ENCODE measurements around the gene SLC35F2. TPM values are rescaled to one million over a fixed set of nuclear protein-coding genes. Genes with fewer than 3 reads are reported as not detected.
"Not testable (repeated sequence)": the region's sequence is repeated elsewhere in the genome, so short reads cannot be mapped to it uniquely, and the experiment has no call there.

Gene SLC35F2
- total RNA-seq = 10 to 100 TPM; 33.8 to 46.3 (median 42.4) TPM

DNA sequence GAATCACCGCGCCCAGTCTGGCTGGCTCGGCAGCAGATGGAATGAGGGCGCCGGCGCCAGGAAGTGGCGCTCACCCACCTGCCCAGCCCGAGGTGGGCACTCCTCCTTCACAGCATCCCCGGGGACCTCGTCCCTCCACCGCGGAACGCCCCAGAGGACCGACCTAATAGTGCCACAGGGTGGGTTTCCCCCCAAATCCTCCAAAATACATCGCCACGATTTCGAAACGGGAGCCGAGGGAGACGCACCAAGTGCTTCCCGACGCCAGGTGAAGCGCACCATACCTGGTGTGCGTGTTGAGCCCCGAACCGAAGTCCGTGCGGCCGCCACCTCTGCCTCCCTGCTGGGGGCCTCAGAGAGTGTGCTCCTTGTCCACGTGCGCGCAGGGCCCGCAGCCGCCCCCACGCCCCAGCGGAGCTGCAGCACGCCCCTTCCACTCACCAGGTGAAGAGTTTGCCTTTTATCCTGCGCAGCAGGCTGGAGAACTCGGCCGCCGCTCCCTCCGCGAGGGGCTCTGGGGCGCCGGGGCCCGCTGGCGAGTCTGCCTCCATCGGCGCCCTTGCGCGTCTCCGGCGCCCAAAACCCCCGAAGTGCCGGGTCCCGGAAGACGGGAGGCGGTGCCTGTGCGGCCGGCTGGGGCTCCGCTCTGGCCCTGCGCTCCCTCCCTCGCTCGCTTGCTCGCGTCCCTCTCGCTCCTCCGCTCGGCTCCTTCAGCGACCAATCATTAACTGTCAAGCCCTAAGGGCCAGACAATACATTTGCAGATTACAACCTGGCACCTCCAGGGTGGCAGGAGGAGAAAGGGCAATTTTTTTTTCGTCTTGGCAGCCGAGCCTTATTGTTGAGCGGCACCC, at the start of gene SLC35F2:
SLC35F2 (minus strand) TSS at position 571 of the 854 bp plus-strand sequence; CDS start at position 551, 20 bp downstream.
- H3K36me3 Mint-ChIP-seq (ENCODE audit: insufficient read depth) = peaks cover 7% of the 10 kb centered on the region
- no peaks in the 10 kb centered on the region for H3K27me3 Mint-ChIP-seq (ENCODE audit: low read depth)
- peak; percentile 62 for DNase-seq
- peak; percentile 88 to 91 for ATAC-seq
- H3K4me1 Mint-ChIP-seq (ENCODE audit: low read depth) = peaks cover 35% of the 10 kb centered on the region
- peak within 1 kb of the TSS; percentile 97 for H3K4me3 Mint-ChIP-seq
- no peaks in the 10 kb centered on the region for H3K9me3 Mint-ChIP-seq

GRCh38 chr11:107908211-107908610, 49.6 kb upstream of the SLC35F2 start:
- no peak for DNase-seq
- ATAC-seq = no peak

DNA sequence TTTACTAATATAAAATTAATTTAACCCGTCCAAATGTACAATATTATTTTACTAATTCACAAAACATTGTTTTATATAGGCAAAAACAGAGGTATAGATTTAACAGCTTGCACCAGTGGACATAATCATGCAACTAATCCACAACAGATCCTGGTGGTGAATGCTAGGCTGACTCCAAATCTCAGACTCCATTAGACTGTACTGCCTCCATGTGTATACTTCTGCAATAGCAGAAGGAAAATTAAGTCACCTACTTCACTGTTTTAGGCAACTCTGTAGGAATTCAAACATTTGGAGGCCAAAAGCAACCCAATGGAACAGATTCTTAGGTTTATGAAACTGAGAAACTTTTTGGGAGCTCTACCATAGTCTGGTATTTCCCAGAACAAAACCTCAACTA, 39.7 kb upstream of the SLC35F2 start:
- Mint-ChIP-seq H3K27me3 (ENCODE audit: low read depth) (peaks cover 10% of the 10 kb centered on the region), H3K9me3 (no peaks in the 10 kb centered on the region), H3K4me1 (ENCODE audit: low read depth) (no peaks in the 10 kb centered on the region), H3K36me3 (ENCODE audit: insufficient read depth) (no peaks in the 10 kb centered on the region), H3K4me3 (no peak overlapping the region)
- DNase-seq = no peak
- ATAC-seq = peak; percentile 55 to 62

More at GRCh38 chr11:107908211-107908610, 49.6 kb upstream of the SLC35F2 start:
- peaks cover 12% of the 10 kb centered on the region for H3K27me3 Mint-ChIP-seq (ENCODE audit: low read depth)
- no peak overlapping the region for H3K4me3 Mint-ChIP-seq
- no peaks in the 10 kb centered on the region for H3K4me1 Mint-ChIP-seq (ENCODE audit: low read depth)
- no peaks in the 10 kb centered on the region for H3K9me3 Mint-ChIP-seq
- no peaks in the 10 kb centered on the region for H3K36me3 Mint-ChIP-seq (ENCODE audit: insufficient read depth)

GRCh38 chr11:107882095-107882820, 23.7 kb upstream of the SLC35F2 start:
- H3K9me3 Mint-ChIP-seq = no peaks in the 10 kb centered on the region
- no peak for ATAC-seq
- no peaks in the 10 kb centered on the region for H3K4me1 Mint-ChIP-seq (ENCODE audit: low read depth)
- no peak overlapping the region for H3K4me3 Mint-ChIP-seq
- DNase-seq = no peak
- peaks cover 2% of the 10 kb centered on the region for H3K27me3 Mint-ChIP-seq (ENCODE audit: low read depth)
- no peaks in the 10 kb centered on the region for H3K36me3 Mint-ChIP-seq (ENCODE audit: insufficient read depth)

DNA sequence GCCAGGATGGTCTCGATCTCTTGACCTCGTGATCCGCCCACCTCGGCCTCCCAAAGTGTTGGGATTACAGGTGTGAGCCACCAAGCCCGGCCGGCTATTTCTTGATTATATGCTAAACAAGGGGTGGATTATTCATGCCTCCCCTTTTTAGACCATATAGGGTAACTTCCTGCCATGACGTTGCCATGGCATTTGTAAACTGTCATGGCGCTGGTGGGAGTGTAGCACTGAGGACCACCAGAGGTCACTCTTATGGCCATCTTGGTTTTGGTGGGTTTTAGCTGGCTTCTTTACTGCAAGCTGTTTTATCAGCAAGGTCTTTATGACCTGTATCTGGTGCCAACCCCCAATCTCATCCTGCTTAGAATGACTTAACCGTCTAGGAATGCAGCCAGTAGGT, 22.9 kb upstream of the SLC35F2 start:
- DNase-seq; H3K36me3 Mint-ChIP-seq (ENCODE audit: insufficient read depth); ATAC-seq; H3K27me3 Mint-ChIP-seq (ENCODE audit: low read depth); H3K4me1 Mint-ChIP-seq (ENCODE audit: low read depth); H3K9me3 Mint-ChIP-seq; H3K4me3 Mint-ChIP-seq: not testable (repeated sequence)

DNA sequence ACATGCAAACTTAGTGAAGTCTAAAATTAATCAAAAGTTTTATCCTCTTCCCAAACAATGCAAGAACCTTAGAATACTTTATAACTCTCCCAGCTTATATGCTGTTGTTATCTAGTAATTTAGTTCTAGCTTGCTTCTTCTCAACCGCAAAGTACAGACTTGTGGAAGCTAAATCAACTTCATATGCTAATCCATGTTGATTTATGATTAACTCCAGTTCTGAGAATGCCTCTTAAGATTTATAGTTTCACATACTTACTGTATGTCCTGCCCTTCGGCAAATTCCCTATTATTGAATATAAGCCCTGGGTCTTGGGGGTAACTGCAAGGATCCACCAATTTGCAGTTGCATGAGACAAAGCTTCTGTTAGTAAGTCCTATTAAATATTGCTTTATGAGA, 17.6 kb upstream of the SLC35F2 start:
- no peaks in the 10 kb centered on the region for H3K9me3 Mint-ChIP-seq
- no peaks in the 10 kb centered on the region for H3K27me3 Mint-ChIP-seq (ENCODE audit: low read depth)
- ATAC-seq (no peak), DNase-seq (no peak)
- no peaks in the 10 kb centered on the region for H3K4me1 Mint-ChIP-seq (ENCODE audit: low read depth)
- no peak overlapping the region for H3K4me3 Mint-ChIP-seq
- no peaks in the 10 kb centered on the region for H3K36me3 Mint-ChIP-seq (ENCODE audit: insufficient read depth)

- Mint-ChIP-seq H3K9me3 (no peaks in the 10 kb centered on the region), H3K4me1 (ENCODE audit: low read depth) (peaks cover 4% of the 10 kb centered on the region), H3K27me3 (ENCODE audit: low read depth) (no peaks in the 10 kb centered on the region), H3K36me3 (ENCODE audit: insufficient read depth) (no peaks in the 10 kb centered on the region), H3K4me3 (no peak overlapping the region)
- no peak for ATAC-seq
- no peak for DNase-seq
These were observed 6.0 kb upstream of the SLC35F2 start for GRCh38 chr11:107864591-107864990.

DNA sequence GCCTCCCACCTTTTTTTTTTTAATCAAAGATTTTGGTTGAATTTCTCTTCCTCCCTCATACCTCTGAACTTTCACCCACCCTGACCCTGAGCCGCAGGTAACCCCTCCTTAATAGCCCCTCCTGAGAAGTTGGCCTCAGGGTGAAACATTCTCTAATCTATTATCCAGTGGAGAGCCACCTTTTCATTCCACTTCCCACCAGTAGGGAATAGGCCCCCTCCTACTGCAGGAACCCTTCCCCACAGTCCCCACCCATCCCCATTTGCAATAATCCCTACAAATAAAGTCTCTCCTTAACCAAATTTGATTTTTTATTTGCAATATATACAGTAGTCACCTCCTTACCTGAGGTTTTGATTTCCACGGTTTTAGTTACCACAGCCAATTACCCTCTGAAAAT, 2.1 kb upstream of the SLC35F2 start:
- H3K9me3 Mint-ChIP-seq = no peaks in the 10 kb centered on the region
- no peaks in the 10 kb centered on the region for H3K27me3 Mint-ChIP-seq (ENCODE audit: low read depth)
- H3K4me1 Mint-ChIP-seq (ENCODE audit: low read depth) = peaks cover 29% of the 10 kb centered on the region
- H3K4me3 Mint-ChIP-seq = peak overlapping the region; percentile 97
- peaks cover 3% of the 10 kb centered on the region for H3K36me3 Mint-ChIP-seq (ENCODE audit: insufficient read depth)
- no peak for ATAC-seq
- no peak for DNase-seq

DNA sequence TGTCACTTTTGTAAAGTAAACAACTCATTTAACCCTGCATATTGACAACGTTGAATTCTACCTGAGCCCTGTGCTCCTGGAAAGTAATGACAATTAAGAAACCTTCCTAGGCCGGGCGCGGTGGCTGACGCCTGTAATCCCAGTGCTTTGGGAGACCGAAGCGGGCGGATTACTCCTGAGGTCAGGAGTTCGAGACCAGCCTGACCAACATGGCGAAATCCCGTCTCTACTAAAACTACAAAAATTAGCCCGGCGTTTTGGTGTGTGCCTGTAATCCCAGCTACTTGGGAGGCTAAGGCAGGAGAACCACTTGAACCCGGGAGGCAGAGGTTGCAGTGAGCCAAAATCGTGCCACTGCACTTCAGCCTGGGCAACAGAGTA, 1.6 kb upstream of the SLC35F2 start:
- H3K4me3 Mint-ChIP-seq = peak overlapping the region; percentile 97
- not testable (repeated sequence) for H3K27me3 Mint-ChIP-seq (ENCODE audit: low read depth); ATAC-seq; DNase-seq; H3K36me3 Mint-ChIP-seq (ENCODE audit: insufficient read depth); H3K9me3 Mint-ChIP-seq
- peaks cover 31% of the 10 kb centered on the region for H3K4me1 Mint-ChIP-seq (ENCODE audit: low read depth)

DNA sequence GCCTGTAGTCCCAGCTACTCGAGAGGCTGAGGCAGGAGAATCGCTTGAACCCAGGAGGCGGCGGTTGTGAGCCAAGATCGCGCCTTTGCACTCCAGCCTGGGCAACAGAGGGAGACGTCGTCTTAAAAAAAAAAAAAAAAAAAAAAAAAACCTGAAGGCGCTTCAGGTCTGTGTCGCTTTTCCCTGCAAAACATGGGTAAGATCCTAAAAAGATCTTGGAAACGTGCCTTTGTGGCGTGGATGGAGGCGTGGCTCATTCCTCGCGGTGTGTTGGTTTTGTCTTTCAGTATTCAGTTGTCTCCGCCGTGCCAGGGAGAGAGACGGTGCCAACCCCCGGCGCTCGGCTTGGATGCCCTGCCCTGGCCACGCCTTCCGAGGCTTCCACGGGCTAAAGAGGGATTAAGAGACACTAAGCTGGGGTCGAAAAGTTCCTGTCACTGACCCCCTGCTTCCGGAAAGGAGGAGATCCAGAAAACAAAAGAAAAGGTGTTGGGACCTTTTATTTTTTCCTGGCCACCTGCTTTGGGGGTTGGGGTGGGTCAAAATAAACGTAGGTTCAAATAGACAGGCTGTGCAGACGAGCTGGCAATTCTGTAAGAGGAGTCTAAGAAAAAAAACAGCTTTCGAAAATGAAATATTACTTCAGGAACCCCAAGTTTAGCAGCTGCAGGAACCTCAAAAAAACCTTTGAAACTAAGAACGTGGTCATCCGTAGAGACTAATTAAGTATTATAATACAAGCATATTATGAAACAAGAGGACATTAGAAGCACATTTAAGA, 1.1 kb upstream of the SLC35F2 start:
- Mint-ChIP-seq H3K4me1 (ENCODE audit: low read depth) (peaks cover 35% of the 10 kb centered on the region), H3K4me3 (peak overlapping the region; percentile 97), H3K36me3 (ENCODE audit: insufficient read depth) (peaks cover 7% of the 10 kb centered on the region), H3K27me3 (ENCODE audit: low read depth) (no peaks in the 10 kb centered on the region), H3K9me3 (no peaks in the 10 kb centered on the region)
- no peak for ATAC-seq
- DNase-seq = peak; percentile 15

DNA sequence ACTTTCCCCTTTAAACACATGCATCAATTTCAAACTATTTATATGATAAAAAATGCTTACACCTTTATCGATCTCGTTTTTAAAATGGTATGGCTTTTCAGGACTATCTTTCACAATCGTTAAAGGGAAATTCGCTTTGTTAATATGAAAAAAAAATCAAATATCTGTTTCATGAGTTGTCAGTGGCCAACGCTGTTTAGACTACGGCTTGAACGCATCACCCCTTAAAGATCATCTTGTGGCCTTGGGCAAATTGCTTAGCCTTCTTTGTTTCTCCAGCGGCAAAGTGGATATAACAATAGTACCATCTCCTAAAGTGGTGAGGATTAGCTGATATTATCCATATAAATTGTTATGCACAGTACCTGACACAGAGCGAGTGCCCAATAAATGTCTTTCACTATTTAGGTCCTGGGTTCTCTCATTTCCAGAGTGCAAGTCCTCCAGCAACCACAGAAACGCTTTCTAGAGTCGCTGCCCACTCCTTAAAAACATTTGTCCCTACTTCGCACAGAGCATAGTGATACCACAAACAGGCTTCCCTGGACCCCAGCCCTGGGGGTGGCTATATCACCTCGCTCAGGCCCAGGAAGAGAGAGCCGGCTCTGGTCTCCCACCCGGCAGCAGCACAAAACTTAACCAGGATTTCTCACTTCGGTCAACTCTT, 904 bp downstream of the SLC35F2 start:
- DNase-seq (no peak), ATAC-seq (peak in 1 of 2 donors; percentile 1)
- peak overlapping the region; percentile 97 for H3K4me3 Mint-ChIP-seq

DNA sequence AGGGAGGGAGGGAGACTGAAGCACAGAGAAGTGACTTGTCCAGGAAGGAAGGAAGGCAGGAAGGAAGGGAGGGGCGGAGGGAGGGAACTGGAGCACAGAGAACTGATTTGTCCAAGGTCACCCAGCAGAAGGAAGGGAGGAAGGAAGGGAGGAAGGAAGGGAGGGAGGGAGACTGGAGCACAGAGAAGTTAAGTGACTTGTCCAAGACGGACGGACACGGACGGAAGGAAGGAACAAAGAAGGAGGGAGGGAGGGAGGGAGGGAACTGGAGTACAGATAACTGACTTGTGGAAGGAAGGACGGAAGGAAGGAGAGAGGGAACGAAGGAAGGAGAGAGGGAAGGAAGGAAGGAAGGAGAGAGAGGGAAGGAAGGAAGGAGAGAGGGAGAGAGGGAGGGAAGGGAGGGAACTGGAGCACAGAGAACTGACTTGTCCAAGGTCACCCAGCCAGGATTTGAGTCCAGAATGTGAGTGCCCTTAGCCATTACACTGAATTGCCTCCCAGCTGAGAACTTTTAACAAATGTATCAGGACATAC, 1.5 kb downstream of the SLC35F2 start:
- H3K27me3 Mint-ChIP-seq (ENCODE audit: low read depth) = no peaks in the 10 kb centered on the region
- peak overlapping the region; percentile 97 for H3K4me3 Mint-ChIP-seq
- DNase-seq (no peak), ATAC-seq (no peak)
- H3K4me1 Mint-ChIP-seq (ENCODE audit: low read depth) = peaks cover 35% of the 10 kb centered on the region
- H3K9me3 Mint-ChIP-seq = no peaks in the 10 kb centered on the region
- H3K36me3 Mint-ChIP-seq (ENCODE audit: insufficient read depth) = peaks cover 7% of the 10 kb centered on the region

More for the DNA sequence above, 904 bp downstream of the SLC35F2 start:
- peaks cover 7% of the 10 kb centered on the region for H3K36me3 Mint-ChIP-seq (ENCODE audit: insufficient read depth)
- H3K27me3 Mint-ChIP-seq (ENCODE audit: low read depth) = no peaks in the 10 kb centered on the region
- no peaks in the 10 kb centered on the region for H3K9me3 Mint-ChIP-seq
- peaks cover 35% of the 10 kb centered on the region for H3K4me1 Mint-ChIP-seq (ENCODE audit: low read depth)

GRCh38 chr11:107856180-107856980, 2.2 kb downstream of the SLC35F2 start:
- no peak for DNase-seq

More at GRCh38 chr11:107856180-107856980, 2.2 kb downstream of the SLC35F2 start:
- peaks cover 10% of the 10 kb centered on the region for H3K36me3 Mint-ChIP-seq (ENCODE audit: insufficient read depth)
- H3K4me1 Mint-ChIP-seq (ENCODE audit: low read depth) = peaks cover 35% of the 10 kb centered on the region
- H3K9me3 Mint-ChIP-seq = no peaks in the 10 kb centered on the region
- peak overlapping the region; percentile 97 for H3K4me3 Mint-ChIP-seq
- H3K27me3 Mint-ChIP-seq (ENCODE audit: low read depth) = no peaks in the 10 kb centered on the region
- ATAC-seq = no peak
